Lower leg skin (tissue), 4 donors: Measurements from ENCODE around the gene ACOXL. TPM values are rescaled to one million over a fixed set of nuclear protein-coding genes. Genes with fewer than 3 reads are reported as not detected.
A peak's percentile ranks its signal among the peaks of the same experiment; 100 is the strongest.

ENCODE experiments used
- DNase-seq, 2 donors: peaks; one replicate each; pipeline ENCODE4 v3.0.0-alpha.2; 2019; ENCODE audit warnings: low spot score in 2 of 2
- H3K4me3 ChIP-seq: fragments of 200-600 bp; sonication (generic); 2 replicates; pipeline ENCODE4 v1.5.1; 2017; ENCODE audit warnings: mild to moderate bottlenecking, low read depth; ENCODE audit not compliant: poor library complexity, severe bottlenecking
- CTCF ChIP-seq, 3 donors: fragments of 450-650 bp; IDR thresholded peaks; one replicate each; pipeline ENCODE4 v1.5.1; 2016; ENCODE audit warnings: antibody characterized with exemption in 3 of 3, mild to moderate bottlenecking in 3 of 3, moderate library complexity in 2 of 3
- POLR2A ChIP-seq, 2 donors: fragments of 450-650 bp; IDR thresholded peaks; one replicate each; pipeline ENCODE4 v1.6.1; 2016 to 2017; ENCODE audit warnings: antibody characterized with exemption in 2 of 2, mild to moderate bottlenecking in 1 of 2, moderate library complexity in 1 of 2
- WGBS, 2 donors: methylation state at CpG; one replicate each; pipeline ENCODE4 v1.1.5; 2018; 5-methylcytosine and 5-hydroxymethylcytosine counted together
- intact Hi-C: fragments of 100-400 bp; cut with DNase I; formaldehyde crosslinking; loops from one replicate; pipeline ENCODE4 v1.15.0; 2023; ENCODE audit warnings: low total_unique reads
- total RNA-seq, 4 donors: library from RNA; depleted of rRNA; stranded (reverse); fragments of >200 nt; gene quantifications; one replicate each; pipeline ENCODE4 v1.1.0, GENCODE V29; 2016

Gene ACOXL
- total RNA-seq, 4 donors from 2014 or later = not detected

DNA sequence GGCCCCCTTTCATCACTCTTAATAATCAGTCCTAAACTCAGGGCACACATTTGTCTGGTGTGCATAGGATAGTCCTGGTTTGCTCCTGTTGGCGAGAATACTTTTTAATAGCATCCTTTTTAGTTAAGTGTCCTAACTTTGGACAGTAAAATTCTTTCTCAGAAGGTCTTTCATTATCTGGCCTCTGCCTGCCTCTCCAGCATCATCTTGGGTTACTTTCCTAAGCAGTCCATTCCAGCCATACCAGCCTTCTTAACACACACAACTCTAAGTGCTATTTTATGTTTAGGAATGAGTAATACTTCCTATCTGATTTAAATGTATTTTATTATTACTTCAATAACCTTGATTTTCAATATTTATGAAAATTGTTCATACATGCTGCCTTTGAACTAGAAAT lies 151.0 kb downstream of the ACOXL start:
- no peak overlapping the region for H3K4me3 ChIP-seq
- no peak for DNase-seq
- TF ChIP-seq CTCF (IDR thresholded peaks at IDR 0.05) (no peak), POLR2A (IDR thresholded peaks at IDR 0.05) (no peak)
- WGBS, 2 donors = 92 to 95% methylated on average over 1 of the region's 1 CpG
- intact Hi-C loops = no loop called here

- intact Hi-C loops = no loop called here
- no peak overlapping the region for H3K4me3 ChIP-seq
- no peak for TF ChIP-seq CTCF (IDR thresholded peaks at IDR 0.05)
- TF ChIP-seq POLR2A (IDR thresholded peaks at IDR 0.05) = no peak
- no peak for DNase-seq
- 84 to 95% methylated on average over 4 of the region's 4 CpGs for WGBS, 2 donors
Observed at GRCh38 chr2:110885256-110885655, 152.9 kb downstream of the ACOXL start.

GRCh38 chr2:110886826-110887573 lies 154.6 kb downstream of the ACOXL start:
- intact Hi-C loops = no loop called here
- TF ChIP-seq POLR2A (IDR thresholded peaks at IDR 0.05) (no peak), CTCF (IDR thresholded peaks at IDR 0.05) (no peak)
- WGBS, 2 donors = 81 to 88% methylated on average over 11 of the region's 11 CpGs
- peak in 1 of 2 donors; percentile 59 for DNase-seq
- no peak overlapping the region for H3K4me3 ChIP-seq

DNA sequence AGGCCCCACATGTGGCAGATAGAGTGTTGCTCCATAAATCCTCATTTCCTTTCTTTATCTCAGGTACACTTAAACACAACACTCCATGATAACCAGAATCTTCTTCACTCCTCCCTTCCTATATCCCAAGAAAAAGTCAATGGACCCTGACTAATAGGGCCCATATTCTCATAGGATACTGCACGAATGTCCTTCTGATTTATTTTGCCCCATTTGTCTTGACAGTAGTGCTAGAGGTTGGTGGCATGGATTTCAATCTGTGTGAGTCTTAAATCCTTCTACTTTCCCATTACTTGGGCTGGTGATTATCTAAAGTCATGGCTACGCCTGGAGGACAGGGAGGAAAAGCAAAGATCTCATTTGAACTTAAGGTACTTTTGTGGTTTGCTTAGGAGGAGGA lies 156.0 kb downstream of the ACOXL start:
- WGBS, 2 donors = 76 to 82% methylated on average over 2 of the region's 2 CpGs
- DNase-seq = no peak
- no peak for TF ChIP-seq POLR2A (IDR thresholded peaks at IDR 0.05)
- TF ChIP-seq CTCF (IDR thresholded peaks at IDR 0.05) = no peak
- intact Hi-C loops = no loop called here
- no peak overlapping the region for H3K4me3 ChIP-seq

DNA sequence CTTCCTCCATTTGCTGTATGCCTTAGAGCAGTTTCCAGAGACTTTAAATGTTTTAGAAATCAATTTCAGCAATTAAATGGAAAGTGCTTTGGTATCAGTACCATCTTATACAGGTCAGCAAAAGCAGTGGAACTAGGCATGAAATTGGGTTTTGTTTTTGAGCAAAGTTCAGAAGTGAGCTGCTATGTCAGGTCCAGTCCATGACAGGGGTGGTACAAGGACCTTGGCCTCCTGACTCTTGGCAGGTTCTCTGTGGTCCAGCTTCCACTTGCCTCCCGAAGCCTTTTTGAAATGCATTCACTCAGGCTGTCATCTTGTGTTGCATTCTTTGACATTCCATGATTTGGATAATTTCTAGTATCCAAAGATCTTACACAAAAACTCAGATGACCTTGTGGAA lies 159.3 kb downstream of the ACOXL start:
- intact Hi-C loops = no loop called here
- no peak for TF ChIP-seq POLR2A (IDR thresholded peaks at IDR 0.05)
- WGBS, 2 donors = 0% methylated on average over 1 of the region's 1 CpG
- H3K4me3 ChIP-seq = no peak overlapping the region
- no peak for DNase-seq

GRCh38 chr2:110896226-110896625 lies 163.9 kb downstream of the ACOXL start:
- TF ChIP-seq CTCF (IDR thresholded peaks at IDR 0.05) = no peak
- no peak for TF ChIP-seq POLR2A (IDR thresholded peaks at IDR 0.05)
- intact Hi-C loops = no loop called here
- 53 to 83% methylated on average over 3 of the region's 3 CpGs for WGBS, 2 donors
- no peak overlapping the region for H3K4me3 ChIP-seq
- no peak for DNase-seq
